ENCODE results near the gene TGM3. TPM values are rescaled to one million over a fixed set of nuclear protein-coding genes. Genes with fewer than 3 reads are reported as not detected.

Gene TGM3
- total RNA-seq, 6 experiments from 2014 or later, result 0.09 to 0.15 TPM; not detected in 4

- no peak for TF ChIP-seq CTCF (IDR thresholded peaks at IDR 0.05)
- Mint-ChIP-seq H3K4me1 (ENCODE audit: low read depth) (peaks cover 34% of the 10 kb centered on the region), H3K36me3 (ENCODE audit: low read depth) (no peaks in the 10 kb centered on the region), H3K9me3 (no peaks in the 10 kb centered on the region), H3K4me3 (no peak overlapping the region), H3K27ac (no peak overlapping the region), H3K27me3 (ENCODE audit: insufficient read depth) (peaks cover 5% of the 10 kb centered on the region)
- no peak for DNase-seq
Observed at GRCh38 chr20:2297357-2297728, 1.5 kb downstream of the TGM3 start.

GRCh38 chr20:2298116-2298515, 2.3 kb downstream of the TGM3 start:
- H3K36me3 Mint-ChIP-seq (ENCODE audit: low read depth), result no peaks in the 10 kb centered on the region
- no peaks in the 10 kb centered on the region for H3K9me3 Mint-ChIP-seq
- no peak overlapping the region for H3K4me3 Mint-ChIP-seq
- DNase-seq, result no peak
- no peak overlapping the region for H3K27ac Mint-ChIP-seq
- no peak for TF ChIP-seq CTCF (IDR thresholded peaks at IDR 0.05)
- peaks cover 6% of the 10 kb centered on the region for H3K27me3 Mint-ChIP-seq (ENCODE audit: insufficient read depth)
- peaks cover 34% of the 10 kb centered on the region for H3K4me1 Mint-ChIP-seq (ENCODE audit: low read depth)

GRCh38 chr20:2298701-2299100, 2.9 kb downstream of the TGM3 start:
- Mint-ChIP-seq H3K27ac (no peak overlapping the region), H3K4me1 (ENCODE audit: low read depth) (peaks cover 34% of the 10 kb centered on the region), H3K9me3 (no peaks in the 10 kb centered on the region), H3K27me3 (ENCODE audit: insufficient read depth) (peaks cover 6% of the 10 kb centered on the region), H3K36me3 (ENCODE audit: low read depth) (no peaks in the 10 kb centered on the region), H3K4me3 (no peak overlapping the region)
- no peak for TF ChIP-seq CTCF (IDR thresholded peaks at IDR 0.05)
- no peak for DNase-seq

GRCh38 chr20:2299301-2299700, 3.5 kb downstream of the TGM3 start:
- H3K27me3 Mint-ChIP-seq (ENCODE audit: insufficient read depth), result peaks cover 6% of the 10 kb centered on the region
- DNase-seq, result no peak
- TF ChIP-seq CTCF (IDR thresholded peaks at IDR 0.05), result no peak
- H3K4me1 Mint-ChIP-seq (ENCODE audit: low read depth), result peaks cover 34% of the 10 kb centered on the region
- no peaks in the 10 kb centered on the region for H3K36me3 Mint-ChIP-seq (ENCODE audit: low read depth)
- H3K27ac Mint-ChIP-seq, result no peak overlapping the region
- H3K4me3 Mint-ChIP-seq, result no peak overlapping the region
- no peaks in the 10 kb centered on the region for H3K9me3 Mint-ChIP-seq

GRCh38 chr20:2300002-2300401, 4.2 kb downstream of the TGM3 start:
- H3K4me1 Mint-ChIP-seq (ENCODE audit: low read depth), result peaks cover 37% of the 10 kb centered on the region
- H3K4me3 Mint-ChIP-seq, result no peak overlapping the region
- H3K27ac Mint-ChIP-seq, result no peak overlapping the region
- peaks cover 6% of the 10 kb centered on the region for H3K27me3 Mint-ChIP-seq (ENCODE audit: insufficient read depth)
- no peak for TF ChIP-seq CTCF (IDR thresholded peaks at IDR 0.05)
- no peaks in the 10 kb centered on the region for H3K36me3 Mint-ChIP-seq (ENCODE audit: low read depth)
- DNase-seq, result no peak
- H3K9me3 Mint-ChIP-seq, result no peaks in the 10 kb centered on the region

GRCh38 chr20:2300420-2300819, 4.6 kb downstream of the TGM3 start:
- no peak overlapping the region for H3K27ac Mint-ChIP-seq

More at GRCh38 chr20:2300420-2300819, 4.6 kb downstream of the TGM3 start:
- no peak for DNase-seq
- no peak for TF ChIP-seq CTCF (IDR thresholded peaks at IDR 0.05)
- Mint-ChIP-seq H3K4me3 (no peak overlapping the region), H3K4me1 (ENCODE audit: low read depth) (peaks cover 39% of the 10 kb centered on the region), H3K36me3 (ENCODE audit: low read depth) (no peaks in the 10 kb centered on the region), H3K9me3 (no peaks in the 10 kb centered on the region), H3K27me3 (ENCODE audit: insufficient read depth) (peaks cover 6% of the 10 kb centered on the region)

Measured in HFFc6 (cell line).